Amygdala (tissue), 56 donors: ENCODE data around the gene SFMBT1.
A peak's percentile ranks its signal among the peaks of the same experiment; 100 is the strongest.

Experiments used
- DNase-seq, 56 donors: peaks; one replicate each; lab custom pipeline; 2025; lab: John Stamatoyannopoulos, UW

Gene SFMBT1

DNA sequence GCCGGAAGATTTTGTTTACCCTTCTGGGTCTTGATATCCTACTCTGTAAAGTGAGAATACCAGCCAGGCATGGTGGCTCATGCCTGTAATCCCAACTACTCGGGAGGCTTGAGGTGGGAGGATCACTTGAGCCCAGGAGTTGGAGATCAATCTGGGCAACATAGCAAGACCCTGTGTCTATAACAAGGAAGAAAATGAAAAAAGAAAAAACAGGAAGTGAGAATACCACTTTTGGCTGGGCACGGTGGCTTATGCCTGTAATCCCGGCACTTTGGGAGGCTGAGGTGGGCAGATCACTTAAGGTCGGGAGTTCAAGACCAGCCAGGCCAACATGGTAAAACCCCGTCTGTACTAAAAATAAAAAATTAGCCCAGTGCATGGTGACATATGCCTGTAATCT lies 36.9 kb downstream of the SFMBT1 start:
- no peak for DNase-seq

DNA sequence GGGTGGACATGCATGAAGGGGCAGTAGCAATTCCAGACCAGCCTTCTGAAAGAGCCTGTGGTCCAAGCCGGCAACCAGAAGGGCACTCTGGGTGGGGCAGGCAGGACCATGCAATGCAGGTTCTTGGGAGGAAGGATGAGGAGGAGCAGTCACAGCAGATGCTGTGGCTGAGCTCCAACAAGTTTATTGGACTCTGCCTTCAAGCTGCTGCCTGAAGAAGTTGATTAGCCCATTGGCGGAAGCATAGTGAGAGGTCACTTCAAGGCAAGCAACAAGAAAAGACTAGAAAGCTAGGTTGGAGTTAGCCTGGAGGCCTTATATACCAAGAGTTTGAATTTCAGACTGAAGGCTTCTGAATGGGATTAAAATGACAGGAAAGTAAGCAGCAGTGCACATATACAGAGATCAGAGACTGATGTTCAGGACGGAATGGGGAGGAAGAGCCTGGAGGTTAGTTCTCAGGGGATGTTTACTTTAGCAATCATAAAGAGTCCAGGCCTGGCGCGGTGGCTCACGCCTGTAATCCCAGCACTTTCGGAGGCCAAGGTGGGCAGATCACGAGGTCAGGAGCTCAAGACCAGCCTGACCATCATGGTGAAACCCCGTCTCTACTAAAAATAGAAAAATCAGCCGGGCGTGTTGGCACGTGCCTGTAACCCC lies 39.9 kb downstream of the SFMBT1 start:
- DNase-seq = no peak

DNA sequence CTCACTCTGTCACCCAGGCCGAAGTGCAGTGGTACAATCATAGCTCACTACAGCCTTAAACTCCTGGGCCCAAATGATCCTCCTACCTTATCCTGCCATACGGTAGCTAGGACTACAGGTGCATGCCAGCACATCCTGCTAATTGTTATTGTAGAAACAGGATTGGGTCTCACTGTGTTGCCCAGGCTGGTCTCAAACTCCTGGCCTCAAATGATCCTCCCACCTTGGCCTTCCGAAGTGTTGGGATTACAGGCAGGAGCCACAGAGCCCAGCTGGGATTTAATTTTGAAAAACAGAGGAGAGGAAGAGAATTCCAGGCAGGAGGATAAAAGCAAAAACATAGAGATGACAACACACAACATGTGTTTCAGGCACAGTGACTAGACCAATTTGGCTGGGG lies 40.5 kb downstream of the SFMBT1 start:
- DNase-seq = no peak

DNA sequence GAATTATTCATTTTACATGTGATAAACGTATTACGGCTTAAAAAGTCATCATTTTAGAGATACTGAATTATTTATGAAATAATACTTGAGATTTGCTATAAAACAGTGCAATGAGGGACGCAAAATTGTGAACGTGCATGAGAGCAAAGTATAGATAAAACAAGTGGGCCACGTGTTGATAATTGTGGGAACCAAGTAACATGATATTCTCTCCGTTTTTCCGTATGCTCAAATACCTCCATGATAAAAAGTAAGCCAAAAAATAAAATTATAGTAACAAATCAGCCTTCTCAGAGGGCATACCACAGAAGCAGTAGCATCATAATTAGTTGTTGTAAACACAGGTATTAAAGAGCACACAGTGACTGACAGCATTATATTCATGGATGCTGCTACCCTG lies 42.6 kb downstream of the SFMBT1 start:
- DNase-seq = no peak

DNA sequence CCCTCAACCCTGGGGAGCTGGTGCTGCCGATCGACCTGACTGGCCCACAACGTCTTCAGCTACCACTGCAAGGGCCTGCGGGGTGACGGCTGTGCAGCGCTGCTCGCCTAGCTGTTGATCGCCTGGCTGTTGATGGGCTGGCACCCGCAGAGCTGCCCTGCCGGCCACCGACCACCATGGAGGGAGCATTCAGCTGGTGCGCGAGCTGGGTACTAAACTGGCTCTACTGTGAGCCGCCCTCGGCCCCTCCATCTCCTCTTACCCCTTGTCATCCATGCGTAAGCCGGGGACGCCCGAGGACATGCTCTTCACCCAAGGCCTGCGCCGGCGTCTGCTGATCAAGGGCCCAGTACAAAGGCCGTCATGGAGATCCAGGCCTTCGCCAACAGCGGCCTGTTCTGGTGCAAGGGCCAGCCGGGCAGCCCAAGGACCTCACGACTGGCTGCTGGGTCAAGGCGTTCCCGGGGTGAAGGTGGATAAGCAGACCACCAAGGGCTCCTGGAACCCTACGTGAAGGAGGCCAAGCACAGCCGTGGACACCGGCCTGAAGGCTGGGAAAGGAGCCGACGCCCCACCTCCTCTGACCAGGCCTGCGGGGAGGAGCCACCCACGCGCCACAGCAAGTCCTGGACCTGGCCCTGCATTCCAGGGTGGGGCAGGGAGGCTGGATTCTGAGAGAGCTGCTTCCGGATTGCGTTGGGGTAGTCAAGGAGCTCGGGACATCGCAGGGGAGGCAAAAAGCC lies 46.9 kb downstream of the SFMBT1 start:
- DNase-seq = no peak

DNA sequence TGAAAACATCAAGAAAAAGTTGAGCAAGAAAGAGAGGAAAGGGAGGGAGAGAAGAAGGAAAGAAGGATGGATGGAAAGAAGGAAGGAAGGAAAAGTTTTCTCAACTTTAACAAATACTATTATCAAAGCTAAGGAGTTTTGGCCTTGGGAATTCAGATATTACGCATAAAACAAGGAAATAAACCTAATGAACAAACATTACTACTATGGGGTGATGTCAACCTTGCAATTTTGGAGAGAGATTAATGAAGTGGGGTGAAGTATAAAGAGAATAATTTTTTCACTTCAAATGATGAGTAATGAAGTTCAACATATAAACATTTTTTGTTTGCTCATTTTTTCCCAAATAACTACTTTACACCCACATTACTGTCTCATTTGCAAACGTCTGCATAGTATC lies 55.2 kb downstream of the SFMBT1 start:
- DNase-seq = no peak

DNA sequence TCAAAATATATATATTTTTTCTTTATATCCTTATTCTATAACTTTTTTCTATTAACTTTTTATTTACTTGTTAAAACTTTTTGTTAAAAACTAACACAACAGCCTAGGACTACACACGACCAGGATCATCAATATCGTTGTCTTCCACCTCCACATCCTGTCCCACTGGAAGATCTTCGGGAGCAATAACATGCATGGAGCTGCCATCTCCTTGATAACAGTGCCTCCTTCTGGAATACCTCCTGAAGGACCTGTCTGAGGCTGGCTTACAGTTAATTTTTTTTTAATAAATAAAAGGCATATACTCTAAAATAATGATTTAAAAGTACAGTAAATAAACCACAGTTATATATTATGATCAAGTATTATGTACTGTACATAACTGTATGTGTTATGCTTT lies 58.9 kb downstream of the SFMBT1 start:
- no peak for DNase-seq

DNA sequence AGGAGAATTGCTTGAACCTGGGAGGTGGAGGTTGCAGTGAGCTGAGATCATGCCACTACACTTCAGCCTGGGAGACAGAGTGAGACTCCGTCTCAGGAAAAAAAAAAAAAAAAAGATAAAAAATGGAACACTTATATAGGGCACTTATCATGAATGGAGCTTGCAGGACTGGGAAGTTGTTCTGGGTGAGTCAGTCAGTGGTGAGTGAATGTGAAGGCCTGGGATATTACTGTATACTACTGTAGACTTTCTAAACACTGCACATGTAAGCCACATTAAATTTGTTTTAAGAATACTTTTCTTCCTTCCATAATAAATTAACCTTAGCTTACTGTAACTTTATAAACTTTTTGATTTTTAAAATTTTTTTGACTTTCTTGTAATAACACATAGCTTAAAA lies 59.8 kb downstream of the SFMBT1 start:
- no peak for DNase-seq

DNA sequence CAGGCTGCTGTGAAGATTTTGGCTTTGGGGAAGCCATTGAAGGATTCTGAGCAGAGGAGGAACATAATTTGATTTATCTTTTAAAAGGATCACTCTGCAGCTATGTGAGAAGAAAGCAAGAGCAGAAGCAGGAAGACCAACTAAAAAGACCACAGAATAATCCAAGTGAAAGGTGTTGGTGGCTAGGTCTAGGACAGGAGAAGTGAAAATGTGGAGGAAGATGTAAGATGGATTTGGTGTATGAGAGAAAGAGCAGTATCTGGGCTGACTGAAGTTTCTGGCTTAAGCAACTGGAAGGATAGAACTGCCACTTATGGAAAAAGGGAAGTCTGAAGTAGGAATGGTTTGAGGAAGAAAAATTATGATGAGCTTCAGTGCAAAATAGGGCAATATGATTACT lies 62.0 kb downstream of the SFMBT1 start:
- DNase-seq = no peak

DNA sequence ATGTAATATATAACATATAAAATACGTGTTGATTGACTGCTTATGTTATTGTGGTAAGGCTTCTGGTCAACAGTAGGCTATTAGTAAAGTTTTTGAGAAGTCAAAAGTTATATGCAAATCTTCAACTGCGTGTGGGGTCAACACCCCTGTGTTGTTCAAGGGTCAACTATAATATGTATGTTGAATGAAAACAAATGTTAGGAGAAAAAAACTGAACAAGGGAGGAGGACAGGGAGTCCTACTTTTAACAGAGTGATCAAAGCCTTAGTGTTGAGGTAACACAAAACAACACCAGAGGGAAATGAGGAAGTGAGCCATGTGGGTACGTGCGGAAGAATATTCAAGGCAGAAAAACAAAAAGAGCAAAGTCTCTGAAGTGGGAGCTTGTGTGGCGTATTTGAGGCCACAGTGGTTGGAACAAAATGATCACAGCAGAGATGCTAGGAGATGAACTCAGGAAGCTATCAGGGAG lies 62.5 kb downstream of the SFMBT1 start:
- peak in 1 of 56 donors; percentile 28 for DNase-seq

DNA sequence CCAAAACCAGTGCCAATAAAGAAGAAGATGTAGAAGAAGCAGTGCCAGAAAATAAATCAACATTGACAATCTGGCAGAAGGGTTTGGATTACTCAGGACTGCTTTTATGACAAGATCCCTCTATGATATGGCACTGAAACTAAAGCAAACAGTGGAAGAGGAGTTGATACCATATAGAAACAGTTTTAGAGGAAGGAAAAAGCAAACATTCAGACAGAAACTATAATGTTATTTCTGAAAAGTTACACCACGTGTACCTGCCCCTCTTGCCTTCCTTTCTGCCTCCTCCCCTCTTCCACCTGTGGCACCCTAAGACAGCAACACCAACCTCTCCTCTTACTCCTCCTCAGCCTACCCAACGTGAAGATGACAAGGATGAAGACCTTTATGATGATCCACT lies 63.0 kb downstream of the SFMBT1 start:
- DNase-seq = no peak

DNA sequence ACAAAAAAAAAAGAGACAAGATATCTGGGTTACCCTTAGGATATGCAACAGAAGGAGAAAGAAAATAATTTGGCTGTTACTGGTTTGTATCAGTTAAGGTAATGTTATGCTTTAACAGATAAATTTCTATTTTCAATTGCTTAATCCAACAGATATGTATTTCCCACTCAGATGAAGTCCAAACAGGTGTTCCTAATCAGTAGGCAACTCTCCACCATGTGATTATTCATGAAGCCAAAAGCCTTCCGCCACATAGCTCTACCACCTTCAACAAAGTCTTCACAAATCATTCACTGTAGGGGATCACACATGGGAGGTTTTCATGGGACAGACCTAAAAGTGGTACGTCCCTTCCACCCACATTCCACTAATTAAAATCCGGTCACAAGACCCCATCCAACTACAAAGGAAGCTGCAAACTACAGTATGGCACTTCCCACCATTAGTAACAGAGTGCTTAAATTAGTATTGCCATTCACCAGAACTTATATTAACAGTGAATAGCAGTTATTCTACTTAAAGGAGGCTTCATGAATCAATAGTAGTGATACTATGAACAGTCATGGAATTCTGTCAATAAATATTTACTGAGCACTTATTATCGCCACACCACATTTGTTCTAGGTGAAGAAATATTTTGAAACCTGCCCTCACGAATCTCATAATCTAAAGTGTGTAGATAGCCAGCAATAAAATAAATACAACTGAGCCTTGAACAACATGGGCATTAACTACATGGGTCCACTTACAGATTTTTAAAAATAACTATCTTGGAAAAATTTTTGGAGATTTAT lies 66.5 kb downstream of the SFMBT1 start:
- no peak for DNase-seq

DNA sequence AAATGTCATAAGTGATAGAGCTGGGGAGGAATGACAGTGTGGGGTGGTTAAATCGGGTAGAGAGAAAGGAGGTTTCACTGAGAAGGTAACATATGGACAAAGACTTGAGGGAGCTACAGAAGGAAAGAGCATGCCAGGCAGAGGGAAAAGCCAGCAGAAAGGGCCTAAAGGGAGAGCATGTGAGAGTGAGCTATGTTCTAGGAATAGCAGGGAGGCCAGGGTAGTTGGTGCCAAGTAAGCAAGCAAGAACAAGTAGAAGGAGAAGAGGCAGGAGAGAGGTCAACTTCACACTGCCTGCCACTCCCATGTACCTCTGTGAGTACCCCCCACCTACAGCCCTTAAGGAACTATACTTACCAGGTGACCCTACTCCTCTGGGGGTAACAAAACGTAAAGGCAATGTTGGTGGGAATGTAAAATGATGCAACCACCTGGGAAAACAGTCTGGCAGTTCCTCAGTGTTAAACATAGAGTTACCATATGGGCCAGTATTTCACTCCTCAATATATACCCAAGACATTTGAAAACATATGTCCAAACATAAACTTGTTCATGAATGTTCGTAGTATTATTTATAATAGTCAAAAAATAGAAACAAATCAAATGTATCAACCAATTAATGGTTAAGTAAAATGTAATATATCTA lies 67.6 kb downstream of the SFMBT1 start:
- no peak for DNase-seq

DNA sequence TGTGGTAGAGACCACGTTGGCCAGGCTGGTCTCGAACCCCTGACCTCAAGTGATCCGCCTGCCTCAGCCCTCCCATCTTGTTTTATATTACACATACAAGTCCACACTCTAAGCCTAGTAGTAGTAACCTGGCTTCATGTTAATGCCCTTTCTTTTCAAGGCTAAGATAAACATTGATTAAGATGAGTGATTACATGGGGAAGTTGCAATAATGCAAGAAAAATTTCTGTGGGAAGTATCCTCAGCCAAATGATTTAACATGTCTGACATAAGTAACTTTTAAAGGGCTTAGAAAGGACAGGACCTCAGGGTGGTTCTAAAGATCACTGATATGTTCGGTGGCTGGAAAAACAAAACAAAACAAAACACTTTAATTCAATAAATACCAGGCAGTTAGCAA lies 72.1 kb downstream of the SFMBT1 start:
- DNase-seq = no peak

DNA sequence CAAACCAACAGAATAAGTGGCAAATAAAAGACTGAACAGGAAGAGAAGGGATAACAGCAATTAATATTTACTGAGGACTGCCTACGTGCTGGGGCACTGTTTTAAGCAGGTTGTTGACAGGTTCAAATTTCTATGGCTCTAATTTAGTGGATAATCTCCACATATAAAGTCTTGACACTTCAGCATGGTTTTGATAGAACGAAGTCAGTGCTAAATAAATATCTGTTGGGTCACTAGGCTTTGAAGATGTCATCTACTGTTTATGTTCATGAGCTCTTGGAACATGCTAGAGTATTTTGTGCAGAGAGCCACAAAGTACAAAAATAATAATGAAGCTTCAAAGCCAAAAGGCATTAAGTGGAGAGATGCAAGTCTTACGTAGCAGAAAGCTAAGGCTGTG lies 74.0 kb downstream of the SFMBT1 start:
- no peak for DNase-seq

DNA sequence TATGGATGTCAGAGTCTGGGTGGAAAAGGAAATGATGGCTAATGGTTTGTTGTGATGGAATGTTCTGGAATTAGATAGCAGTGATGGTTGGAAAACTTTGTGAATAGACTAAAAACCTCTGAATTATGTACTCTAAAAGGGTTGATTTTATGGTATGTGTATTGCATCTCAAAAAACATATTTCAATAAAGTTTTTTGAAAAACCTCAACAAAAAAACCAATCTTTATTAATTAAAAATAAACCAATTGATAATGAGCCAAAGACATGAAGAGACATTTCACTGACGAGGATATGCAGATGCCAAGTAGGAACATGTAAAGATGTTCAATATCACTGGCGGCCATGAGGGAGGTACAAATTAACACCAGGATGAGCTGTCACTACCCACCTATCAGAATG lies 78.5 kb downstream of the SFMBT1 start:
- no peak for DNase-seq

DNA sequence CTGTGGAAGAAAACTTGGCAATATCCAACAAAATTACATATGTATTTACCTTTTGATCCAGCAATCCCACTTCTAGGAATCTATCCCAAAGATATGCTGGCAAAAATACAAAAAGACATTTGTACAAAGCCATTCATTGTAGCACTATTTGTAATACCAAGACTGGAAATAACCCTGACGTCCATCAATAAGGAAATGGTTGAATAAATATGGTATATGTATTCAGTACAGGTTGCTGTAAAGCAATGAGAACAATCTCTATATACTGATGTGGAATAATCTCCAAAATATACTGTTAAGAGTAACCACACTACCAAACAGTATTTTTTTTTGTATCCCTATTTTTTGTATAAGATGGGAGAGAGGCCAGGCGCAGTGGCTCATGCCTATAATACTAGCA lies 83.7 kb downstream of the SFMBT1 start:
- DNase-seq = no peak

DNA sequence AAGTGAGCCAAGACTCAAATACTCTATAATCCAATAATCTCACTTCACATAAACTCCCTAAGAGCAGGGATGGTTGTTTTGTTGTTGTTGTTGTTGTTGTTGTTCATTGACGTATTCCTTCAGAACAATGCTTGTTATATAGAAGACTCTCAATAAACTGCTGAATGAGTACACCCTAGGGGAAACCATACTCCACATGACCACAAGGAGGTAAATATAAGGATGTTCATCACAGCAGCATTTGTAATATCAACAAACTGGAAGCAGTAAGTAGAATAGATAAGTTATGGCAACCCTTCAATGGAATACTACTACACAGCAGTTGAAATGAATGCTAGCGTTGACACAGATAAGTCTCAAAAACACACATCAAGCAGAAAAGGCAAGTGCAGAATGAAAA lies 86.1 kb downstream of the SFMBT1 start:
- DNase-seq = no peak

DNA sequence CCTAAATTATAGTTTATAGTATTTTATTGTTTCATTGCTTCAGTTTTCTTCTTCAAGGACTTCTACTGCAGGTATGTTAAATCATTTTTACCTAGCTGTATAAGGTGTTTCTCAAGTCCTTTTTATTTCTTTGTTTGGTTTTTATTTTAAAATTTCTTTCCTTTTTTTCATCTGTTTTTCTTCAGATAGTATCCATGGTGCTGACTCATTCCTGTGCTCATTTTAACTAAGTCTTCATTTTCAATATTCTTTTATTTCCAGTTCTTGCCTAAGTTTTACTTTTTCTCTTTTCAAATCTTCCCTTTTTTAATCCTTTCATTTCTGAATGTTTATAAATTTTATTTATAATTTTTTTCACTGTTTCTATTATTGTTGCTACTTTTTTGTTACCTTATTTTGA lies 106.3 kb downstream of the SFMBT1 start:
- no peak for DNase-seq

DNA sequence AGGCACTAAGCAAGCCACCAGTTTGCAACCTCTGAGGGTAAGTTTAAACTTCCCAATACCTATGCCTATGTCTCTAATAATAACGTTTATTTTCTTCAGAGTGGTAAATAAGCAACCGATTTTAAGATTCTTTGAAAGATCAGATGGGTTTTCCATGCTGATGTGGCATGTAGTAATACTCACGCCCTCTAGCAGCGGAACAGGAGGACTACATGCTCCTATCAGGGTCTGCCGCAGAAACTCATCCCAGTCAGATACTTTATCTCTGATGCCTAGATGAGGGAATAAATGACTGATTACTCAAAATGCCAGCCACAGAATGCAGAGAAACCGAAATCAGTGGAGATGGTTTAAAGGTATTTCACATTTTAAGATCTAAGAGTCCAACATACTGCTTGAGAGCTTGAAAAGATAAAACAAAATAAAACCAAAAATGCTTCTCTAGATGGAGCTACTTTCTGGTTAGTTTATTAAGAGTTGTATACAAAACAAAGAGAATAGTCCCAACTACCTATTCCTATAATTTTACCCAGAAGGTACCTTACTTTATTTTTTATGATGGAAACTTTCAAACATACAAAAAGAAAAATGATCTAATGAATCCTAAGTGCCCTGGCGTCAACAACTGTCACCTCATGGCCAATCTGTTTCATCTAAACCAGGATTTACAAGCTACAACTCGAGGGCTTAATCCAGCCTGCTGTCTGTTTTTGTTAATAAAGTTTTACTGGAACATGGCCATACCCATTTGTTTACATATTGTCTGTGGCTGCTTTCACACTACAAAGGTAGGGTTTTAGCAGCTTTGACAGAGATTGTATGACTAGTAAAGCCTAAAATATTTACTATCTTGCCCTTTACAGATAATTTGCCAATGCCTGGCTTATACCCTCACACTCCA lies 111.0 kb downstream of the SFMBT1 start:
- peak in 24 of 56 donors; percentile 2 to 71 (median 20) for DNase-seq
